MCF 10A (cell line): ENCODE results near the gene MRNIP. TPM values are rescaled to one million over a fixed set of nuclear protein-coding genes. Genes with fewer than 3 reads are reported as not detected.
A peak's percentile ranks its signal among the peaks of the same experiment; 100 is the strongest.

Experiments
- BruUV-seq: library from RNA; stranded (reverse); fragments of 400-500 nt; replicated peaks from 2 replicates; lab custom pipeline; 2021; lab: Mats Ljungman, UMichigan
- CTCF ChIA-PET: fragments of 300-600 bp; sonication (Branson Sonifier 250); formaldehyde crosslinking; extraction: SDS; loops from one replicate; lab custom pipeline; 2021; ENCODE audit warnings: antibody characterized with exemption, inconsistent platforms; lab: Yijun Ruan, JAX
- POLR2A ChIA-PET: fragments of 300-600, 350-650 bp; sonication (Branson Sonifier 250); formaldehyde crosslinking; extraction: SDS; loops from one replicate; lab custom pipeline; 2020; ENCODE audit warnings: antibody characterized with exemption, inconsistent platforms; lab: Yijun Ruan, JAX
- DNase-seq: peaks from one replicate; pipeline ENCODE4 v3.0.0-alpha.2; 2018; ENCODE audit not compliant: unreplicated experiment
- H3K27ac Mint-ChIP-seq: one replicate; pipeline ENCODE4 v1.8.0; 2022; ENCODE audit warnings: mild to moderate bottlenecking, low read depth, mixed read lengths; ENCODE audit not compliant: unreplicated experiment
- H3K27me3 Mint-ChIP-seq: one replicate; pipeline ENCODE4 v1.8.0; 2022; ENCODE audit warnings: mixed read lengths; ENCODE audit not compliant: insufficient read depth, unreplicated experiment
- H3K36me3 Mint-ChIP-seq: one replicate; pipeline ENCODE4 v1.8.0; 2022; ENCODE audit warnings: mild to moderate bottlenecking, moderate library complexity, mixed read lengths; ENCODE audit not compliant: insufficient read depth, unreplicated experiment
- H3K4me1 Mint-ChIP-seq: one replicate; pipeline ENCODE4 v1.8.0; 2022; ENCODE audit warnings: mixed read lengths; ENCODE audit not compliant: insufficient read depth, unreplicated experiment
- H3K4me3 Mint-ChIP-seq: one replicate; pipeline ENCODE4 v1.8.0; 2022; ENCODE audit warnings: mild to moderate bottlenecking, moderate library complexity, mixed read lengths; ENCODE audit not compliant: unreplicated experiment
- H3K9me3 Mint-ChIP-seq: one replicate; pipeline ENCODE4 v1.8.0; 2022; ENCODE audit warnings: mixed read lengths; ENCODE audit not compliant: unreplicated experiment
- intact Hi-C: fragments of 100-400 bp; cut with micrococcal nuclease; formaldehyde crosslinking; loops from 2 replicates; pipeline ENCODE4 v1.14.1; 2022
- total RNA-seq: library from RNA; stranded (reverse); gene quantifications from 2 replicates; pipeline ENCODE4 v1.2.3, GENCODE V29; 2022
- TF ChIP-seq, protein P1 (sequence below): fragments of 200-600 bp; IDR thresholded peaks from one replicate; pipeline ENCODE4 v1.8.0; 2022; ENCODE audit warnings: antibody characterized with exemption, mild to moderate bottlenecking; ENCODE audit not compliant: unreplicated experiment

The MRNIP gene
- total RNA-seq, 1 experiment from 2014 or later: 42.8 TPM

DNA sequence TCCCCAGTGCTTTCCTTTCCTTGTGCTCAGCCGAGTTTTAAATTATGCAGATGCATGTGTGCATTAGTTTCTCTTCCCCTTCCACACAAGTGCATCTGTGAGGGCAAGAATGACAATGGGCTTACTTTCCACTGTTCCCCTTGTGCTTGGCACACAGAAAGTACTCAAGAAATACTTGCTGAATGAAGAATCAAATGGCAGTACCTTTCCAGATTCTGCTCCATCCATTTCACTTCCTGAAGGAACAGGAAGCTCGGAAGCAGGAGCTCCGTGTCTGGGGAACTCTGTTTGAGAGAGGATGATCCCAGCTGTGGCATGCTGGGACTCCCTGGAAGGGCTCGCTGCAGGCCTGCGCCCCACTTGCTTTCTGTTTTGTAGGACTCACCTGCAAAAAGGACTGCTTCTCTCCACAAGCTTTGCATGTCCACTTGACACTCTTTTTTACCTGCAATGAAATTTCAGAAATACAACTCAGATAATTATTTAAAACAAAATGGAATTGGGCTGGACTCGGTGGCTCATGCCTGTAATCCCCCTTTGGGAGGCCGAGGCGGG lies 5.5 kb downstream of the MRNIP start:
- ChIA-PET CTCF (interaction anchor here (0.8 kb wide), 1 partner anchor 23 kb away, joined by 3 read pairs; no protein-coding TSS in a partner anchor), POLR2A (interaction anchor here (0.8 kb wide), 1 partner anchor 16 kb away, joined by 3 read pairs; no protein-coding TSS in a partner anchor)
- no peaks in the 10 kb centered on the region for H3K9me3 Mint-ChIP-seq
- no peaks in the 10 kb centered on the region for H3K4me1 Mint-ChIP-seq
- no peaks in the 10 kb centered on the region for H3K27me3 Mint-ChIP-seq
- peaks cover 6% of the 10 kb centered on the region for H3K36me3 Mint-ChIP-seq
- no peak overlapping the region for H3K4me3 Mint-ChIP-seq
- no peak overlapping the region for H3K27ac Mint-ChIP-seq
- TF ChIP-seq, protein P1, sequence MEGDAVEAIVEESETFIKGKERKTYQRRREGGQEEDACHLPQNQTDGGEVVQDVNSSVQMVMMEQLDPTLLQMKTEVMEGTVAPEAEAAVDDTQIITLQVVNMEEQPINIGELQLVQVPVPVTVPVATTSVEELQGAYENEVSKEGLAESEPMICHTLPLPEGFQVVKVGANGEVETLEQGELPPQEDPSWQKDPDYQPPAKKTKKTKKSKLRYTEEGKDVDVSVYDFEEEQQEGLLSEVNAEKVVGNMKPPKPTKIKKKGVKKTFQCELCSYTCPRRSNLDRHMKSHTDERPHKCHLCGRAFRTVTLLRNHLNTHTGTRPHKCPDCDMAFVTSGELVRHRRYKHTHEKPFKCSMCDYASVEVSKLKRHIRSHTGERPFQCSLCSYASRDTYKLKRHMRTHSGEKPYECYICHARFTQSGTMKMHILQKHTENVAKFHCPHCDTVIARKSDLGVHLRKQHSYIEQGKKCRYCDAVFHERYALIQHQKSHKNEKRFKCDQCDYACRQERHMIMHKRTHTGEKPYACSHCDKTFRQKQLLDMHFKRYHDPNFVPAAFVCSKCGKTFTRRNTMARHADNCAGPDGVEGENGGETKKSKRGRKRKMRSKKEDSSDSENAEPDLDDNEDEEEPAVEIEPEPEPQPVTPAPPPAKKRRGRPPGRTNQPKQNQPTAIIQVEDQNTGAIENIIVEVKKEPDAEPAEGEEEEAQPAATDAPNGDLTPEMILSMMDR: no peak
- no TSS peak for BruUV-seq
- intact Hi-C loops: no loop called here
- no peak for DNase-seq

DNA sequence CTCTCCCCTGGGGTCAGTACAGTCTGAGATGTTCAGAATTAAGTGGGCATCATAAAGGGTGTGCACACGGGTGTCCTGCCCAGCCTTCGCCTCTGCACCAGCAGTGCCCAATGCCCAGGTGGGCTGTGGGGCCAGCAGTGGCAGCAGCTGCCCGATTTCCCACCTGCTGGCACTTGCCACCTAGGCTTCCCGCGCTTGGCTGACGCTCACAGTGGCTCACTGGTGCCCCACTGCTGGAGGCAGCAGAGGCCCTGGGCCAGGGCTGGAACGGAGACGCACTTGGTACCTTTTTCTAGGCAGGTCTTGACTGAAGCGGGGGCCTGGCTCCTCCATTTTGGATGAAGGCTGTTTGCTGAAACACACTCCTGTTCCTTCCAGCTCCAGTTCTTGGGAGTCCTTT lies 17.0 kb downstream of the MRNIP start:
- no TSS peak for BruUV-seq
- CTCF ChIA-PET: no interaction called here
- Mint-ChIP-seq H3K4me1 (no peaks in the 10 kb centered on the region), H3K27me3 (no peaks in the 10 kb centered on the region), H3K9me3 (peaks cover 7% of the 10 kb centered on the region), H3K4me3 (no peak overlapping the region), H3K36me3 (peaks cover 59% of the 10 kb centered on the region), H3K27ac (no peak overlapping the region)
- TF ChIP-seq, protein P1: no peak
- intact Hi-C loops: no loop called here
- no peak for DNase-seq
- POLR2A ChIA-PET: interaction anchor here (0.5 to 1.9 kb wide), 4 partner anchors 9 to 23 kb away, joined by 3 to 5 read pairs (median 3); no protein-coding TSS in a partner anchor

DNA sequence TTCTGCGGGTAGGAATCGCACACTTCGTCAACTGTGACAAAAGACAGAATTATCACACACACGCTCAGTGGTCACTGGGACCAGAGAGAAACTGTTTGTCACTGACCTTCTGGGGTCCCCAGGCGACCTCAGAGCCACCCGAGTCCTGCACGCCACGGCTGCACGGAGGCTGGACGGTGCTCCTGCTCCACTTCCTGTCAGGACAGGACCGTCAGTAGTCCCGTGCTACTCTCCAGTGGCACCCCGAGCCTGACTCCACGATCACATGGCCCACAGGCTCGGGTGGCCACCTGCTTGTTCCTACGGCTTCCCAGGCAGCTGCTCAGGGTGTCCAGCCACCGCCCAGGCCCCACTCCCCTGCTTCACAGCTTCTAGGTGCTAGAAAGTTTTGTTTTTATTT lies 17.9 kb downstream of the MRNIP start:
- POLR2A ChIA-PET: interaction anchor here (0.5 to 1.9 kb wide), 3 partner anchors 10 to 22 kb away, joined by 3 to 5 read pairs (median 3); no protein-coding TSS in a partner anchor
- DNase-seq: no peak
- intact Hi-C loops: no loop called here
- Mint-ChIP-seq H3K27me3 (no peaks in the 10 kb centered on the region), H3K27ac (peak overlapping the region; percentile 51), H3K9me3 (peaks cover 7% of the 10 kb centered on the region), H3K36me3 (peaks cover 68% of the 10 kb centered on the region), H3K4me1 (no peaks in the 10 kb centered on the region), H3K4me3 (no peak overlapping the region)
- BruUV-seq: no TSS peak
- CTCF ChIA-PET: no interaction called here
- TF ChIP-seq, protein P1: no peak

DNA sequence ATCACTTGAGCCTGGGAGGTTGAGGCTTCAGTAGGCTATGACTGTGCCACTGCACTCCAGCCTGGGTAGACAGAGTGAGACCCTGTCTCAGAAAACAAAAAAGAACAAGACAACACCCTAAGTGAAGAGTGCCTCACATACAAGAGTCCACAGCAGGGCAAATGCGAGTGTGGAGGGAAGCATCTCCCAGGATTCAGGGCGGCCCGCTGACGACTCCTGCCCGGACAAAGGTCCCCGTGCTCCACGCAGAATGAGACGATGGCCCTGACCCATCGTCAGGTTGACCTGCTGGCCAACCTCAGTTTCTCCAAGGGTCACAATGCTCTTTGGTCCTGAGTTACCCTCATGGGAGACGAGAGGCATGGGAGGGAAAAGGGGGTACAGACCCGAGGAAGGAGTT lies 18.3 kb downstream of the MRNIP start:
- H3K4me3 Mint-ChIP-seq: no peak overlapping the region
- no peak for DNase-seq
- no peaks in the 10 kb centered on the region for H3K27me3 Mint-ChIP-seq
- no TSS peak for BruUV-seq
- no peaks in the 10 kb centered on the region for H3K4me1 Mint-ChIP-seq
- intact Hi-C loops: no loop called here
- peak overlapping the region; percentile 51 for H3K27ac Mint-ChIP-seq
- H3K36me3 Mint-ChIP-seq: peaks cover 72% of the 10 kb centered on the region
- peaks cover 7% of the 10 kb centered on the region for H3K9me3 Mint-ChIP-seq
- ChIA-PET CTCF (no interaction called here), POLR2A (interaction anchor here (0.7 to 1.3 kb wide), 3 partner anchors 14 to 21 kb away, joined by 3 read pairs; no protein-coding TSS in a partner anchor)
- TF ChIP-seq, protein P1: no peak
